ENCODE measurements around the gene PNCK.

- TF ChIP-seq CTCF (IDR thresholded peaks at IDR 0.05), result no peak
- no peak for TF ChIP-seq POLR2A (IDR thresholded peaks at IDR 0.05)
Observed at GRCh38 chrX:153625271-153626024, 48.2 kb downstream of the PNCK start.

Measured in adrenal gland (tissue), 5 donors.